ENCODE data around the gene EXOSC9.
A peak's percentile ranks its signal among the peaks of the same experiment; 100 is the strongest.
"Not testable (repeated sequence)": the region's sequence is repeated elsewhere in the genome, so short reads cannot be mapped to it uniquely, and the experiment has no call there.

EXOSC9 gene

GRCh38 chr4:121800961-121801714 is at the start of gene EXOSC9:
Gene EXOSC9, plus strand, starts transcription at chr4:121801323. Its CDS starts 102 bp downstream, at chr4:121801425.
- peak; percentile 82 for DNase-seq (ENCODE audit: low spot score)

- DNase-seq (ENCODE audit: low spot score), result not testable (repeated sequence)
Measured at GRCh38 chr4:121752142-121752541, 49.0 kb upstream of the EXOSC9 start.

GRCh38 chr4:121758925-121759568 is 42.1 kb upstream of the EXOSC9 start:
- no peak for DNase-seq (ENCODE audit: low spot score)

- no peak for DNase-seq (ENCODE audit: low spot score)
Measured at GRCh38 chr4:121760205-121760604, 40.9 kb upstream of the EXOSC9 start.

GRCh38 chr4:121764303-121764701 is 36.8 kb upstream of the EXOSC9 start:
- no peak for DNase-seq (ENCODE audit: low spot score)

GRCh38 chr4:121764702-121765367 is 36.3 kb upstream of the EXOSC9 start, which contains the start of gene SMIM43:
Gene SMIM43, minus strand, starts transcription at chr4:121765164. Its CDS starts 59 bp downstream, at chr4:121765105.
- no peak for DNase-seq (ENCODE audit: low spot score)

- DNase-seq (ENCODE audit: low spot score), result no peak
Measured at GRCh38 chr4:121765368-121765705, 35.8 kb upstream of the EXOSC9 start.

GRCh38 chr4:121765971-121766538 is 35.1 kb upstream of the EXOSC9 start:
- no peak for DNase-seq (ENCODE audit: low spot score)

GRCh38 chr4:121767166-121767565 is 34.0 kb upstream of the EXOSC9 start:
- no peak for DNase-seq (ENCODE audit: low spot score)

GRCh38 chr4:121769341-121769740 is 31.8 kb upstream of the EXOSC9 start:
- no peak for DNase-seq (ENCODE audit: low spot score)

GRCh38 chr4:121771869-121772268 is 29.3 kb upstream of the EXOSC9 start:
- DNase-seq (ENCODE audit: low spot score), result no peak

- no peak for DNase-seq (ENCODE audit: low spot score)
Measured at GRCh38 chr4:121773883-121774282, 27.2 kb upstream of the EXOSC9 start.

GRCh38 chr4:121776610-121777401 is 24.3 kb upstream of the EXOSC9 start:
- no peak for DNase-seq (ENCODE audit: low spot score)

GRCh38 chr4:121777625-121778024 is 23.5 kb upstream of the EXOSC9 start:
- DNase-seq (ENCODE audit: low spot score), result no peak

GRCh38 chr4:121778991-121779628 is 22.0 kb upstream of the EXOSC9 start:
- no peak for DNase-seq (ENCODE audit: low spot score)

- DNase-seq (ENCODE audit: low spot score), result no peak
Measured at GRCh38 chr4:121783210-121783609, 17.9 kb upstream of the EXOSC9 start.

GRCh38 chr4:121784401-121784800 is 16.7 kb upstream of the EXOSC9 start:
- DNase-seq (ENCODE audit: low spot score), result no peak

- no peak for DNase-seq (ENCODE audit: low spot score)
Measured at GRCh38 chr4:121784975-121785374, 16.1 kb upstream of the EXOSC9 start.

GRCh38 chr4:121785479-121785878 is 15.6 kb upstream of the EXOSC9 start:
- DNase-seq (ENCODE audit: low spot score), result no peak

- no peak for DNase-seq (ENCODE audit: low spot score)
Measured at GRCh38 chr4:121786221-121786620, 14.9 kb upstream of the EXOSC9 start.

GRCh38 chr4:121788896-121789295 is 12.2 kb upstream of the EXOSC9 start:
- DNase-seq (ENCODE audit: low spot score), result no peak
